GM12878 (cell line): ENCODE data around the gene KCTD2. TPM values are rescaled to one million over a fixed set of nuclear protein-coding genes. Genes with fewer than 3 reads are reported as not detected.

Source experiments
- ATF7 ChIP-seq: fragments of 450-650 bp; IDR thresholded peaks from 2 replicates; pipeline ENCODE4 v1.6.1; 2016; ENCODE audit warnings: low read depth, mild to moderate bottlenecking
- BACH1 ChIP-seq: fragments of 450-650 bp; IDR thresholded peaks from 2 replicates; pipeline ENCODE4 v1.6.1; 2017; ENCODE audit warnings: mild to moderate bottlenecking, borderline replicate concordance
- BMI1 ChIP-seq: fragments of 450-650 bp; IDR thresholded peaks from 2 replicates; pipeline ENCODE4 v1.6.1; 2016; ENCODE audit warnings: mild to moderate bottlenecking, moderate library complexity, borderline replicate concordance
- CBX5 ChIP-seq: sonication (generic); IDR thresholded peaks from 2 replicates; pipeline ENCODE4 v1.6.1; 2016; ENCODE audit warnings: low read depth, moderate library complexity, mild to moderate bottlenecking, inconsistent platforms
- CREM ChIP-seq: IDR thresholded peaks from 2 replicates; pipeline ENCODE4 v1.6.1; 2014; ENCODE audit warnings: antibody characterized with exemption, low read depth
- DPF2 ChIP-seq: fragments of 450-650 bp; IDR thresholded peaks from 2 replicates; pipeline ENCODE4 v1.6.1; 2017; ENCODE audit warnings: mild to moderate bottlenecking
- EED ChIP-seq: sonication (generic); IDR thresholded peaks from 2 replicates; pipeline ENCODE4 v1.6.1; 2016; ENCODE audit warnings: antibody characterized with exemption, low read depth
- FOXK2 ChIP-seq: fragments of 450-650 bp; IDR thresholded peaks from 2 replicates; pipeline ENCODE4 v1.6.1; 2017; ENCODE audit warnings: mild to moderate bottlenecking, moderate library complexity
- GATAD2B ChIP-seq: fragments of 450-650 bp; conservative IDR thresholded peaks from 2 replicates; pipeline ENCODE4 v1.6.1; 2017; ENCODE audit warnings: low read depth, mild to moderate bottlenecking, moderate library complexity
- HDGF ChIP-seq: fragments of 450-650 bp; IDR thresholded peaks from 2 replicates; pipeline ENCODE4 v1.6.1; 2016; ENCODE audit warnings: antibody characterized with exemption
- LARP7 ChIP-seq: fragments of 450-650 bp; IDR thresholded peaks from 2 replicates; pipeline ENCODE4 v1.6.1; 2017; ENCODE audit warnings: mild to moderate bottlenecking
- MYB ChIP-seq: fragments of 150-350 bp; IDR thresholded peaks from 2 replicates; pipeline ENCODE4 v1.6.1; 2014; ENCODE audit warnings: mild to moderate bottlenecking, low read depth, low read length, borderline replicate concordance
- NR2F1 ChIP-seq: fragments of 450-650 bp; conservative IDR thresholded peaks from 2 replicates; pipeline ENCODE4 v1.6.1; 2017; ENCODE audit warnings: mild to moderate bottlenecking
- POLR2A ChIP-seq: IDR thresholded peaks from 2 replicates; pipeline ENCODE4 v1.6.1; 2011; ENCODE audit warnings: low read depth, mild to moderate bottlenecking, low read length
- RB1 ChIP-seq: fragments of 450-650 bp; formaldehyde crosslinking; IDR thresholded peaks from 2 replicates; pipeline ENCODE4 v1.6.1; 2017; ENCODE audit warnings: mild to moderate bottlenecking, borderline replicate concordance
- RBBP5 ChIP-seq: fragments of 200-600 bp; sonication (generic); conservative IDR thresholded peaks from 2 replicates; pipeline ENCODE4 v1.6.1; 2016
- REST ChIP-seq: IDR thresholded peaks from 2 replicates; pipeline ENCODE4 v1.6.1; 2012; ENCODE audit warnings: mild to moderate bottlenecking, low read depth, low read length
- SP1 ChIP-seq: IDR thresholded peaks from one replicate; pipeline ENCODE4 v1.6.1; 2011; ENCODE audit warnings: low read depth, low read length
- SPI1 ChIP-seq: IDR thresholded peaks from 2 replicates; pipeline ENCODE4 v1.6.1; 2011; ENCODE audit warnings: low read depth, mild to moderate bottlenecking, low read length, moderate library complexity, borderline replicate concordance; ENCODE audit not compliant: insufficient read depth
- SREBF1 ChIP-seq: IDR thresholded peaks from 2 replicates; pipeline ENCODE4 v1.6.1; 2012; ENCODE audit warnings: mild to moderate bottlenecking, low read length
- STAT1 ChIP-seq: fragments of 450-650 bp; conservative IDR thresholded peaks from 2 replicates; pipeline ENCODE4 v1.6.1; 2014; ENCODE audit warnings: antibody characterized with exemption, mild to moderate bottlenecking
- STAT3 ChIP-seq: IDR thresholded peaks from 2 replicates; pipeline ENCODE4 v1.6.1; 2011; ENCODE audit warnings: low read depth, low read length, improper control_type of control experiment
- SUZ12 ChIP-seq: fragments of 200-600 bp; sonication (generic); IDR thresholded peaks from one replicate; pipeline ENCODE4 v1.6.1; 2018; ENCODE audit warnings: antibody characterized with exemption, mild to moderate bottlenecking; ENCODE audit not compliant: unreplicated experiment
- TBL1XR1 ChIP-seq: IDR thresholded peaks from 2 replicates; pipeline ENCODE4 v1.6.1; 2012; ENCODE audit warnings: low read depth, low read length, improper control_type of control experiment
- ZBTB11 ChIP-seq: fragments of 450-650 bp; formaldehyde crosslinking; IDR thresholded peaks from 2 replicates; pipeline ENCODE4 v1.5.0; 2022; ENCODE audit warnings: mild to moderate bottlenecking, missing genetic modification characterization
- ZNF207 ChIP-seq: fragments of 450-650 bp; IDR thresholded peaks from 2 replicates; pipeline ENCODE4 v1.6.1; 2014; ENCODE audit warnings: antibody characterized with exemption, mild to moderate bottlenecking, borderline replicate concordance
- ZNF622 ChIP-seq: fragments of 450-650 bp; IDR thresholded peaks from 2 replicates; pipeline ENCODE4 v1.6.1; 2017; ENCODE audit warnings: mild to moderate bottlenecking, inconsistent platforms
- polyA plus RNA-seq, 11 experiments: library from polyadenylated mRNA; depleted of rRNA in 4 of 11; unstranded in 6 of 11; stranded (reverse) in 5 of 11; fragments of >200 nt; fragmentation: Nextera tagmentation in 4 of 11; fragmentation: Illumina TruSeq in 1 of 11; extraction: Ambion mirVana in 4 of 11; extraction: Trizol in 1 of 11; gene quantifications; 1 replicate in 1 of 11; 2 replicates in 10 of 11; pipeline versions ENCODE4 v1.2.1 to v1.2.3, GENCODE V29; 2011 to 2016; ENCODE audit warnings: inconsistent platforms in 2 of 11, missing spikeins in 2 of 11, low read depth in 1 of 11
- total RNA-seq, 4 experiments: library from RNA; depleted of rRNA in 3 of 4; stranded (reverse); fragments of >200 nt in 3 of 4; fragmentation: Illumina TruSeq in 1 of 4; extraction: Trizol in 1 of 4; gene quantifications; 2 replicates each; pipeline versions ENCODE4 v1.2.1 to v1.2.3, GENCODE V29; 2013 to 2021

Gene KCTD2
- total and polyA plus RNA-seq, 10 of the 15 experiments (the other 5 are each of a cell fraction or from before 2014, with no cell fraction given) = 1.5 to 27.5 (median 13.7) TPM

- TF ChIP-seq NR2F1 (0 out of 2 replicates have a peak, but pooled peaks have one; percentile 34), SP1 (no peak), FOXK2 (no peak), ZNF622 (no peak), BMI1 (no peak), REST (peak; percentile 20; the same call in 1 of the 2 replicates), RB1 (no peak), STAT1 (no peak), POLR2A (peak; percentile 71; the same call in 1 of the 2 replicates), ZBTB11 (no peak), ATF7 (no peak), GATAD2B (peak; percentile 54; the same call in 1 of the 2 replicates), STAT3 (no peak), LARP7 (peak; percentile 58; the same call in 1 of the 2 replicates), MYB (no peak), SUZ12 (no peak), TBL1XR1 (no peak), EED (peak; percentile 27; the same call in 1 of the 2 replicates), CBX5 (no peak), SPI1 (no peak), BACH1 (0 out of 2 replicates have a peak, but pooled peaks have one; percentile 18), ZNF207 (no peak), CREM (no peak), HDGF (0 out of 2 replicates have a peak, but pooled peaks have one; percentile 48), SREBF1 (no peak), RBBP5 (no peak), DPF2 (0 out of 2 replicates have a peak, but pooled peaks have one; percentile 53)
These were observed 40.8 kb downstream of the KCTD2 start, which contains the start of gene SLC16A5 (continued) for GRCh38 chr17:75087558-75088453.
